Thyroid gland (tissue), 4 donors: ENCODE results near the gene CYP2C9.

ENCODE experiments used
- CTCF ChIP-seq, 6 experiments: fragments of 200-600 bp in 3 of 6; fragments of 450-650 bp in 3 of 6; sonication (generic) in 3 of 6; IDR thresholded peaks; one replicate each; pipeline ENCODE4 v1.5.1; 2016 to 2019; ENCODE audit warnings: antibody characterized with exemption in 6 of 6, mild to moderate bottlenecking in 2 of 6, inconsistent platforms in 1 of 6, moderate library complexity in 1 of 6
- POLR2A ChIP-seq, 2 donors: fragments of 450-650 bp; IDR thresholded peaks; one replicate each; pipeline ENCODE4 v1.6.1; 2017; ENCODE audit warnings: antibody characterized with exemption in 2 of 2, mild to moderate bottlenecking in 2 of 2, moderate library complexity in 1 of 2

DNA sequence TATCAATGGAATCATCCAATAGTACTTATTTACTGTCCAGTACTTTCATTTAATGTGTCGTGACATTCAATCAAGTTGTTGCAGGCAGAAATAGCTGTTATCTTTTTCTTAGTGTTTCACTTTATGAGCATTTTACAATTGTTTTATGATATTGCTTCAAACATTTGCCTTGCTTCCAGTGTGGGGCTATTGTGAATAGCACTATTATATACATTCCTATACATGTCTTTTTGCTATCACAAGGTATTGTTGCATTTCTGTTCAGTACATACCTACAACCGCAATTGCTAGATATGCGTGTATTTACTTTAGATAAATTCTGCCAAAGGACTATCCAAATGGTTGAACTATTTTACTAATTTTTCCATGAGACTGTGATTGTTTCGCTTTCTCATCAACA lies 95.9 kb downstream of the CYP2C9 start:
- TF ChIP-seq CTCF (IDR thresholded peaks at IDR 0.05) = no peak
- TF ChIP-seq POLR2A (IDR thresholded peaks at IDR 0.05) = no peak
